NCI-H128 (cell line): ENCODE measurements around the gene STK10.

Source experiments
- DNase-seq: peaks from one replicate; lab custom pipeline; 2025; ENCODE audit not compliant: unreplicated experiment; lab: John Stamatoyannopoulos, UW

Gene STK10

DNA sequence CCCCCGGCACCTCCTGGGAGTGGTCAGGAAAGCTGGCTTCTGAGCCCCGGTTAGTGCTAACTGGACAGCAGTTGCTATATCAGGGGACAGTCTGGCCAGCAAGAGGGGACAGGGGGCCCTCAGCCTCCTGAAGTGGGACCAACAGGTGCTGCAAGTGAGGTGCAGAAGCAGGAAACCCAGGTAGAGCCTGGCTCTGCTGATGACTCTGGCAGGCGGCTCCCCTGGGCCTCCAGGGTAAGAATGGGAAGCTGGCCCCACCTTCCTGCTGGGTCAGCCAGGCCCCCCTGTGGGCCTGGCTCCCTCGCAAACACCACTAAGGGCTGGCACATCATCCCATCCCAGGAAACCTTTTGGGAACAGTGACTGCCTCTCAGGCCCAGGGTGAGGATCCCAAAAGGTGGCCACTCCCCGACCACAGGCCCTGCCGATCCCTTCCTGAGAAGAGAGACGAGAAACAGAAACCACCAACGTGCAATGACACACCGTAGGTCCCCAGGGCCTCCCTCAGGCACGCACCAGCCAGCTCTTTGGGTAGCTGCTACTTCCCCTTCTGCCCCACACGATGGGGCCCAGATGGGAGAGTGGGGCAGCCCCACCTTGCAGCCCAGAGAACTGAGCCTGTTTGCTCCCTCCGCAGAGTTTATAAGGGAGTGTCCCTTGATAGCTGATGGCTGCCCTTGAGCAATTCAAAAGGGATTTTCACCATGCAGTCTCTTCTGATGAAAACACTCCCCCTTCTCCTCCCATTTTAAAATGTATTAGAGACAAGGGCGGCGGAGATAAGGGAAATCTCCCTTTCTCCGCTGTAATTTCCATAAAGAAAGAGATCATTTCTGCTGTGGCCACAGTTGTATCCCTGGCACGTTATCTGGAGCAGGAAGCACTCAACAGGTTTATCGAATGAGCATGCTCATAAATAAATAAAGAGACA, 76.8 kb downstream of the STK10 start:
- no peak for DNase-seq

DNA sequence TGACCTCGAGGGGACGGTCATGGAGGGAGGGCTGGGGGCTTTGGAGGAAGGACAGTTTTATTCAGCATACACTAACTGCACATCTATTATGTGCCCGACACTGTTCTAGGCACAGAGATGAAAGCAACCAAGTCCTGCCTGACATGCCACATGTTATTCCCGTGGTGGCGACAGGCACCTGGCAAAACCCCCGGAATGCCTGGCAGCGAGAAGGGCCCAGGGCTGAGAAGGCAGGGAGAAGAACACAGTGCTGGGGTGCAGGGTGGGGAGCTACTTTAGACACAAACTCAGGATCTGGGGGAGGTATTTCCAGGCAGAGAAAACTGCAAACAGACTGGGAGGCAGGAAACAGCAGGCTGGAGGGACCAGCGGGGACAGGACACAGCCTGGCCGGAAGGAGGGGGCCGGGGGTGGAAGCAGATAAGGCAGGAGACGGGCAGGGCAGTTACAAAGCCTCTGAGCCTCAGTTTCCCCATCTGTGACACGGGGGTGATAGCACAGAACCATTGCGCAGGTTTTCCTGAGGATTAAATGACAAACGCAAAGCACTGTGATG, 77.7 kb downstream of the STK10 start:
- no peak for DNase-seq

- no peak for DNase-seq
Measured at GRCh38 chr5:172109749-172110148, 78.3 kb downstream of the STK10 start.

GRCh38 chr5:172107571-172107970, 80.5 kb downstream of the STK10 start:
- no peak for DNase-seq

DNA sequence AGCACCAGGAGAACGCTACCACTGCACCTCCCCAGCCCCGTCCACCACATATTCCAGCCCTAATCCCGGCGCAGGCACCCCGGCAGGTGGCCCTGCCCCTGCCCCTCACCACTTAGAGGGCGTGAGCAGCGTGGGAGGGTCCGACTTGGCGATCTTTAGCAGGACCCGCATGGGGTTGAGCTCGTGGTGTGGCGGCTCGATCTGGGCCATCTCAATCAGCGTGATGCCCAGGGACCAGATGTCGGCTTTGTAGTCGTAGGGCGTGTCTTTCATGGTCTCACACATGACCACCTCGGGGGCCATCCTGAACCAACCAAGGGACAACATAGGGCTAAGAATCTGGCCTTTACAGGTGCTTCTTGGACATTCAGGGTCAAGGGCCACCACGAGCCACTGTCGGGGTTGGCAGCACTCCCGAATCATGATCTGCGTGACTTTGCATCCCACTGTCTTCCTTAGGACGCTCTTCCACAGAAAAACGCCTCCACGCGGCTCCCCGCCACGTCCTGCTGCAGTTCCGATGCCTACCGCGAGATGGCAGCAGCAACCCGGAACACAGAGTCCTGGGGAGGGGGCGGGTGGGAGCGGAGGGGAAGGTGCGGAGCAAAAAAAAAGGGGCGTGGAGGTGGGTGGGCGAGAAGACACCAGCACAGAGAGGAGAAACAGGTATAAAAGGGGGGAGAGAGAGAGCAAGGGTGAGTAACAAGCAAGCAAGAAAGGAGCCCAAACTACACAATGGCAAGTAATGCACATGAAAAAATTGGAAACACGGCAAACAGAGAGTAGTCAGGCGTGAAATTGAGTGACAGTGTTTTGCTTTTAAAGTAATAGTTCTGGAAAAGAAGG, 81.3 kb downstream of the STK10 start:
- no peak for DNase-seq

DNA sequence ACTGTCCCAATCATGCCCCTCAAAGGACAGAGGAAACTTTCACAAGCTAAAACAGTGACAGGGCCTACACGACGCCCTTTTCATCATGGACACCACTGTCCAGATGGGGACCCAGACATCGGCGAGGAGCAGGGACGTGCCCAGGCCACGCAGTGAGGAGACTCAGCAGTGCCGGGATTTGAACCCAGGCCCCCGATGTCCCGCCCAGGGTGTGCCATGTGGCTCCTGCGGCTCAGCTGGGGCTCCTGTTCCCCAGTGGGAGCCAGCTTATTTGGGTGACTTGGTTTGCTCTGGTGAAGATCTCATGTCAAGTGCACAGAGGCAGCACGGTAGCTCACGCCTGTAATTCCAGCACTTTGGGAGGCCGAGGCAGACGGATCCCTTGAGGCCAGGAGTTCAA, 82.2 kb downstream of the STK10 start:
- no peak for DNase-seq

DNA sequence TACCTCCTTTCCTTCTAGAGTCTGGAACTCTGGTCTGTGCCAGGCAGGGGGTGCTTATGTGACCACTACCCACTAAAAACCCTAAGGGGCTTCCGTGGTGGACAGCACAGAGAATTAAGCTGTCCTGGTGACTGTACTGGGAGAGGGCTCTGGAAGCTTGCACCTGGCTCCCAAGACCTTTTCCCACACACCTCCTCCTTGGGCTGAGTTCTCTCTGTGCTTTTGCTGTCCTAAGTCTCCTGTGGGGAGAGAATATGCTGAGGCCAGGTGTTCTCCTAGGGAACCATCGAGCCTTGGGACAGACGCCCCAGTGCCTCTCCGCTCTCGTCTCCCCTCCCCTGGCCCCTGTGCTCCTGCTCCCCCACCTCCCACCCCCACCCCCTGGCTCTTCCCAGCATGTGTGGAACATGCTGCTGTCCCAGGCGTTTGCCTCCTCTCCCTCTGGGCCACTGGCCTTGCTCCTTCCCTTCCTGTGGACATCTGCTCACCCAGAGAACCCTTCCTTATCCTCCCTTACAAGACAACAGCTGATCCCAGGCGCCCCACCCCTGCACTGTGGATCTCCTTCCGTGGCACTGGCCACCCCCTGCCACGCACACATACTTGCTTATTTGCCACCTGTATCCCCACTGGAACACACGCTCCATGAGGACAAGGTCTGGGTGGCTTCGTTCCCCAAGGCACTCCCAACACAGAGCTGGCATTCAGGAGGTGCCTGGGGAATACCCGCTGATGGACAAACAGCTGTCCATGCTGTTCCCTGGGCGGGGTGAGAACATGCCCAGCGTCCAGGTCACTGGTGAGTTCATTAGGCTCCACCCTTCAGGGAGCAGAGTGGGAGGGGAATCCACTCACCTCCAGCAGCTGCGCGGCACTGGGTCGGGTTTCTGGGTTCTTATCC, 83.0 kb downstream of the STK10 start:
- no peak for DNase-seq

GRCh38 chr5:172104021-172104420, 84.0 kb downstream of the STK10 start:
- DNase-seq: no peak

GRCh38 chr5:172102913-172103626, 85.0 kb downstream of the STK10 start:
- no peak for DNase-seq

DNA sequence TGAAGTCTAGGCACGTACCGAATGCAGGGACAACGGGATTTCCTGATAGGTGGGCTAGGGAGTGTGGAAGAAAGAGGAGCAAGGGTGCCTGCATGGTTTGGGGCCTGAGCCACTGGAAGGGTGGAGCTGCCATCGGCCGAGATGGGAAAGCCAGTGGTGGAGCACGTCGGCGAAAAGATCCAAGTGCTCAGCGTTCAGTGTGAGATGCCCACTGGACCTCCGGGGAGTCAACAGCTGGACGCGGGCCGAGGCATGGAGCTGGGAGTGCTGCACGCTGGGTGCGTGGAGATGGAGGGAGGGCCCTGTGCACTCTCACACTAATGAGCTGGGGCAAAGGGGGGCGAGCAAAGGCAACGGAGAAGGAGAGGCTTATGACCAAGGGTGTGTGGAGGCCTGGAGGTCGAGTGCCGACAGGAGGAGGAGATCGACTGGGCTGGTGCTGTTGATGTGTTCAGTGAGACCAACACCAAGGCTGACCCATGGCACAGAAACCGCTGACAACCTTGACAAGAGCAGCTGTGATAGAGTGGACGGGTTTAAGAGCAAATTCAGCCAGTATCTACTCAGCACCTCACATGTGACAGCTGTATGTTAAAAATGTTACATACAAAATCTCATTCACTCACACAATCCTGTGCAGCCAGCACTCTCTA, 85.7 kb downstream of the STK10 start:
- no peak for DNase-seq

DNA sequence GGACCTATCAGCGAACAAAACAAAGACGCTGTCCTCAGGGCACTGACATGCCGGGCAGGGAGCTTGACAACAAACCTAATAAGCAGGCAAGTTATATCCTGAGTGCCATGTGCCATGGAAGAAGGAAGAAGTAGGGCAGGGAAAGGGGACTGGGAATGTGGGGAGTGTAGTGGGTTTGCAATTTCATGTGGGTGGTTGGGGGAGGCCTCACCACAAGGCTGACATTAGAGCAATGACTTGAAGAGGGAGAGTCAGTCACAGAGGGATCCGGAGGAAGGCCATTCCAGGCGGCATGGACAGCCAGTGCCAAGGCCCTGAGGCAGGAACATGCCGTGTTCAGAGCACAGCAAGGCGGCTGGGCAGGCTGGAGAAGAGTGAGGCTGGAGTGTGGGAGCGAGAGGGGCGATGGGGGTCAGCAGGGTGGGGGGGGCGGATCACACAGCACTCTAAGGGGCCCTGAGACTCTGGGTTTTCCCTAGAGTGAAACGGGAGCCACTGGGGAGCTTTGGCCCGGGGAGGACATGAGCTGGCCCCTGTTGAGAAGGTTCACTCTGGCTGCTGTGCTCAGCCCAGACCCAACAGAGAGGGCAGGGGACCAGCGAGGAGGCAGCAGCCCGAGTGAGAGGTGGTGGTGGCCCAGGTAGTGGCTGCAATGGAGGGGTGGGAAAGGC, 86.3 kb downstream of the STK10 start:
- DNase-seq: no peak

- no peak for DNase-seq
Measured at GRCh38 chr5:172098883-172099282, 89.1 kb downstream of the STK10 start.

GRCh38 chr5:172098046-172098445, 90.0 kb downstream of the STK10 start:
- DNase-seq: no peak

GRCh38 chr5:172097356-172097755, 90.7 kb downstream of the STK10 start:
- no peak for DNase-seq

- DNase-seq: no peak
Measured at GRCh38 chr5:172096207-172096940, 91.7 kb downstream of the STK10 start.

- DNase-seq: no peak
Measured at GRCh38 chr5:172095368-172096206, 92.4 kb downstream of the STK10 start.

DNA sequence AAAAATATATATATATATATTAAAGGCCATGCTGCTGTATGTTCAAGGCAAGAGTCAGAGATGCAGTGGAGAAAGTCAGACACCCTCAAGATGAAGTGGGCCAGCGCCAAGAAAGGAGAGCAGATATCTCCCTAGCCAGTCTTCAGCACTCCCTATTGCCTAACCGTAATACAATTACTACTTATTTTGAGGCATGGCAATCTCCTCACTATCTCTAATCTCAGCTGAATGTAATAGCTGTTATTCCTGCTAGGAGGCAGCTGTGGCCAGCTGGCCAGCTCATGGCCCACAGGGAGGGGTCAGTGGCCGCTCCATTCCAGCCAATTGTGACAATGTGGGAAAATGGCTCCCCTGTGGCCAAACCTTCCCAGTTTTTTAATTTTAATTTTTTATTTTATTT, 94.1 kb downstream of the STK10 start:
- DNase-seq: no peak
